GM08714 (cell line): ENCODE data around the gene PSD2.

ENCODE experiments used
- H3K4me3 ChIP-seq: fragments of 200-500 bp; sonication (Bioruptor generic); 2 replicates; pipeline ENCODE4 v1.5.1; 2014; ENCODE audit warnings: mild to moderate bottlenecking, low read length, inconsistent platforms
- ZNF274 ChIP-seq: IDR thresholded peaks from 2 replicates; pipeline ENCODE4 v1.6.1; 2012; ENCODE audit warnings: mild to moderate bottlenecking, low read depth, low read length

PSD2 gene

GRCh38 chr5:139759219-139759721 lies 36.3 kb upstream of the PSD2 start:
- H3K4me3 ChIP-seq: no peak overlapping the region
- TF ChIP-seq ZNF274: no peak

- H3K4me3 ChIP-seq: no peak overlapping the region
- TF ChIP-seq ZNF274: no peak
These were observed 35.2 kb upstream of the PSD2 start for GRCh38 chr5:139760066-139761056.

GRCh38 chr5:139761057-139761450 lies 34.6 kb upstream of the PSD2 start:
- no peak overlapping the region for H3K4me3 ChIP-seq
- no peak for TF ChIP-seq ZNF274

GRCh38 chr5:139761501-139761900 lies 34.1 kb upstream of the PSD2 start:
- H3K4me3 ChIP-seq: no peak overlapping the region
- no peak for TF ChIP-seq ZNF274

- TF ChIP-seq ZNF274: no peak
- H3K4me3 ChIP-seq: no peak overlapping the region
These were observed 32.9 kb upstream of the PSD2 start for GRCh38 chr5:139762615-139763170.

GRCh38 chr5:139763280-139763929 lies 32.2 kb upstream of the PSD2 start:
- no peak for TF ChIP-seq ZNF274
- H3K4me3 ChIP-seq: no peak overlapping the region

GRCh38 chr5:139763930-139764791 lies 31.4 kb upstream of the PSD2 start:
- H3K4me3 ChIP-seq: no peak overlapping the region
- TF ChIP-seq ZNF274: no peak

- TF ChIP-seq ZNF274: no peak
- no peak overlapping the region for H3K4me3 ChIP-seq
These were observed 30.7 kb upstream of the PSD2 start for GRCh38 chr5:139764886-139765408.

GRCh38 chr5:139765409-139766217 lies 30.0 kb upstream of the PSD2 start:
- TF ChIP-seq ZNF274: no peak
- peak overlapping the region; percentile 29; the same call in 1 of the 2 replicates for H3K4me3 ChIP-seq

DNA sequence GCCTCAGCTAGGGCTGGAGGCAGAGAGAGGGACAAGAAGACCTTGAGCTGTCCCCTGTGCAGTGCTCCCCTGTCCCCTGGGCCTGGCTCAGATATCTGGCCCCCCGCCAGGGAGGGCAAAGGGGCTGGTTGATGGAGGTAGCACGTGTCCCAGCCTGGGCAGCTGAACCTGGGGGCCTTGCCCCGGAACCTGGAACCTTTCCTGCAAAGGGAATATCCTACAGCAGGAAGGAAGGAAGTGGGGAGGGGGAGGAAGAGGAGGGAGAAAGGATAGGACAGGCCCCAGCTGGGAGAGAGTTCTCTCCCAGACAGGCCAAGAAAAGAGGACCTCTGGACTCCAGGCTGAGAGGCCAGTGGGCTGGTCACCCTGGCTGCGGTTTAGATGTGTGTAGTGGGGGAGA lies 27.6 kb upstream of the PSD2 start:
- no peak overlapping the region for H3K4me3 ChIP-seq
- TF ChIP-seq ZNF274: no peak

- TF ChIP-seq ZNF274: no peak
- no peak overlapping the region for H3K4me3 ChIP-seq
These were observed 26.7 kb upstream of the PSD2 start for GRCh38 chr5:139768807-139769465.

GRCh38 chr5:139769477-139769876 lies 26.1 kb upstream of the PSD2 start:
- no peak overlapping the region for H3K4me3 ChIP-seq
- TF ChIP-seq ZNF274: no peak

- H3K4me3 ChIP-seq: no peak overlapping the region
- no peak for TF ChIP-seq ZNF274
These were observed 24.9 kb upstream of the PSD2 start for GRCh38 chr5:139770722-139771121.
